Keratinocyte (primary cell): ENCODE measurements around the gene NTSR1. TPM values are rescaled to one million over a fixed set of nuclear protein-coding genes. Genes with fewer than 3 reads are reported as not detected.

Experiments
- DNase-seq: peaks from one replicate; pipeline ENCODE4 v3.0.0-alpha.2; 2011; ENCODE audit warnings: low read depth, missing footprints, low spot score
- FAIRE-seq: peaks from 2 replicates; lab custom pipeline; 2011; peaks lifted over from hg19 to GRCh38; lab: Jason Lieb, UNC
- H2AFZ ChIP-seq: 2 replicates; pipeline ENCODE4 v1.6.0; 2012; ENCODE audit warnings: low read length, control low read depth, inconsistent platforms; ENCODE audit not compliant: control insufficient read depth
- H3K27ac ChIP-seq: 2 replicates; pipeline ENCODE4 v1.5.1; 2011; ENCODE audit warnings: low read length; ENCODE audit not compliant: control insufficient read depth, insufficient read depth
- H3K27me3 ChIP-seq: 3 replicates; pipeline ENCODE4 v1.6.0; 2011; ENCODE audit warnings: low read length; ENCODE audit not compliant: control insufficient read depth, insufficient read depth; ENCODE audit errors: extremely low read depth
- H3K36me3 ChIP-seq, 2 experiments: 2 replicates in 1 of 2; 3 replicates in 1 of 2; pipeline ENCODE4 v1.5.1; 2011; ENCODE audit warnings: low read length in 2 of 2, mild to moderate bottlenecking in 1 of 2; ENCODE audit not compliant: control insufficient read depth in 2 of 2, insufficient read depth in 2 of 2; ENCODE audit errors: extremely low read depth in 1 of 2
- H3K4me1 ChIP-seq: 3 replicates; pipeline ENCODE4 v1.5.1; 2011; ENCODE audit warnings: low read length; ENCODE audit not compliant: control insufficient read depth, insufficient read depth; ENCODE audit errors: extremely low read depth
- H3K4me2 ChIP-seq: 3 replicates; pipeline ENCODE4 v1.6.0; 2011; ENCODE audit warnings: low read depth, low read length; ENCODE audit not compliant: control insufficient read depth, insufficient read depth; ENCODE audit errors: extremely low read depth
- H3K4me3 ChIP-seq, 3 experiments: fragments of 200-600 bp in 1 of 3; sonication (generic) in 1 of 3; 2 replicates in 2 of 3; 3 replicates in 1 of 3; pipeline ENCODE4 v1.5.1; 2011 to 2016; ENCODE audit warnings: low read length in 3 of 3, mild to moderate bottlenecking in 3 of 3, control low read depth in 2 of 3, inconsistent platforms in 1 of 3, low read depth in 1 of 3, mixed read lengths in 1 of 3, mixed run types in 1 of 3, moderate library complexity in 1 of 3; ENCODE audit not compliant: control insufficient read depth in 2 of 3, insufficient read depth in 2 of 3; ENCODE audit errors: extremely low read depth in 1 of 3
- H3K79me2 ChIP-seq: 2 replicates; pipeline ENCODE4 v1.6.0; 2012; ENCODE audit warnings: low read length; ENCODE audit not compliant: control insufficient read depth, insufficient read depth
- H3K9ac ChIP-seq: 3 replicates; pipeline ENCODE4 v1.6.0; 2011; ENCODE audit warnings: low read length; ENCODE audit not compliant: control insufficient read depth, insufficient read depth; ENCODE audit errors: extremely low read depth
- H3K9me1 ChIP-seq: 3 replicates; pipeline ENCODE4 v1.6.0; 2011; ENCODE audit warnings: low read length; ENCODE audit not compliant: control insufficient read depth, insufficient read depth; ENCODE audit errors: extremely low read depth
- H3K9me3 ChIP-seq: 2 replicates; pipeline ENCODE4 v1.5.1; 2012; ENCODE audit warnings: low read depth, low read length; ENCODE audit not compliant: control insufficient read depth
- H4K20me1 ChIP-seq: 3 replicates; pipeline ENCODE4 v1.6.0; 2011; ENCODE audit warnings: low read length; ENCODE audit not compliant: control insufficient read depth, insufficient read depth; ENCODE audit errors: extremely low read depth
- EZH2 ChIP-seq: IDR thresholded peaks from one replicate; pipeline ENCODE4 v1.6.1; 2012; ENCODE audit warnings: inconsistent platforms, mild to moderate bottlenecking, low read length, moderate library complexity
- dilution Hi-C: fragments of 300-500 bp; cut with MboI; formaldehyde crosslinking; loops from one replicate; pipeline ENCODE4 v1.7.0; 2020; ENCODE audit warnings: low sequenced_read_pairs; ENCODE audit not compliant: extremely low pct_ligation_motif_present
- polyA plus RNA-seq, 5 experiments: library from polyadenylated mRNA; depleted of rRNA in 3 of 5; stranded (reverse) in 3 of 5; stranded (forward) in 1 of 5; unstranded in 1 of 5; fragments of >200 nt; gene quantifications; 1 replicate in 1 of 5; 2 replicates in 3 of 5; 3 replicates in 1 of 5; pipeline versions ENCODE4 v1.2.1 to v1.2.3, GENCODE V29; 2011 to 2012; ENCODE audit warnings: missing spikeins in 2 of 5, low read depth in 1 of 5, low replicate concordance in 1 of 5
- TF ChIP-seq, protein P1 (sequence below), 3 experiments: IDR thresholded peaks in 1 of 3; conservative IDR thresholded peaks in 1 of 3; optimal IDR thresholded peaks in 1 of 3; 2 replicates in 2 of 3; 3 replicates in 1 of 3; pipeline versions ENCODE3 to v1.5.1; 2011; ENCODE audit warnings: low read length in 3 of 3, mild to moderate bottlenecking in 3 of 3, moderate library complexity in 2 of 3, control low read depth in 1 of 3, inconsistent platforms in 1 of 3; ENCODE audit not compliant: insufficient read depth in 2 of 3; ENCODE audit errors: extremely low read depth in 1 of 3

NTSR1 gene
- polyA plus RNA-seq, 1 donor (not counting 4 experiments of a cell fraction or from before 2014, with no cell fraction given): 0.55 TPM

DNA sequence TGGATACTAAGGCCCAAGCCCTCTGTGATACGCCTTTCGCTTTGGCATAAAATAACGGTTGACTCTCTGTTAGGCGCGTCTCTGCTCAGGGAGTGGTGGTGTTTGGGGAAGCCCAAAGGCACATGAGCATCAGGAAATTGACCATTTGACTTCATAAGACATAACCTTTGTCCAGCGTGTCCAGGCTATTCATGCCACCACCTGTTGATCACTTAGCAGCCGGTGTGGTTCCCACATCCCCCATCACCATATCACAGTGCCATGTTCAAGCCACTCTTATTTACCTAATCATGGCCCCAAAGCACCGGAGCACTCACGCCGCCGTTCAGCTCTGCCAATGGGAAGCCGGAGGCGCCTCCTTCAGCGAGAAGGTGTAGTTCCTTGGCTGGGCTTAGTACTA, 38.5 kb upstream of the NTSR1 start:
- no peak overlapping the region for H2AFZ ChIP-seq
- H3K36me3 ChIP-seq: no peaks in the 10 kb centered on the region
- no peak overlapping the region for H3K27ac ChIP-seq
- H3K4me2 ChIP-seq: no peak overlapping the region
- H3K4me3 ChIP-seq: no peak overlapping the region
- no peaks in the 10 kb centered on the region for H3K79me2 ChIP-seq
- TF ChIP-seq EZH2: no peak
- TF ChIP-seq, protein P1, sequence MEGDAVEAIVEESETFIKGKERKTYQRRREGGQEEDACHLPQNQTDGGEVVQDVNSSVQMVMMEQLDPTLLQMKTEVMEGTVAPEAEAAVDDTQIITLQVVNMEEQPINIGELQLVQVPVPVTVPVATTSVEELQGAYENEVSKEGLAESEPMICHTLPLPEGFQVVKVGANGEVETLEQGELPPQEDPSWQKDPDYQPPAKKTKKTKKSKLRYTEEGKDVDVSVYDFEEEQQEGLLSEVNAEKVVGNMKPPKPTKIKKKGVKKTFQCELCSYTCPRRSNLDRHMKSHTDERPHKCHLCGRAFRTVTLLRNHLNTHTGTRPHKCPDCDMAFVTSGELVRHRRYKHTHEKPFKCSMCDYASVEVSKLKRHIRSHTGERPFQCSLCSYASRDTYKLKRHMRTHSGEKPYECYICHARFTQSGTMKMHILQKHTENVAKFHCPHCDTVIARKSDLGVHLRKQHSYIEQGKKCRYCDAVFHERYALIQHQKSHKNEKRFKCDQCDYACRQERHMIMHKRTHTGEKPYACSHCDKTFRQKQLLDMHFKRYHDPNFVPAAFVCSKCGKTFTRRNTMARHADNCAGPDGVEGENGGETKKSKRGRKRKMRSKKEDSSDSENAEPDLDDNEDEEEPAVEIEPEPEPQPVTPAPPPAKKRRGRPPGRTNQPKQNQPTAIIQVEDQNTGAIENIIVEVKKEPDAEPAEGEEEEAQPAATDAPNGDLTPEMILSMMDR (optimal IDR thresholded peaks at IDR 0.05 in 1 of 3, IDR thresholded peaks at IDR 0.05 in 1 of 3, conservative IDR thresholded peaks at IDR 0.05 in 1 of 3; ENCODE audit: extremely low read depth in 1 of 3, insufficient read depth in 2 of 3, low read length in 3 of 3): no peak
- DNase-seq (no peak), FAIRE-seq (no peak)
- H3K4me1 ChIP-seq: no peaks in the 10 kb centered on the region
- peaks cover 8% of the 10 kb centered on the region for H3K27me3 ChIP-seq
- H3K9me1 ChIP-seq: no peaks in the 10 kb centered on the region
- no peaks in the 10 kb centered on the region for H3K9me3 ChIP-seq
- H4K20me1 ChIP-seq: no peaks in the 10 kb centered on the region
- no peak overlapping the region for H3K9ac ChIP-seq
- dilution Hi-C loops: no loop called here

DNA sequence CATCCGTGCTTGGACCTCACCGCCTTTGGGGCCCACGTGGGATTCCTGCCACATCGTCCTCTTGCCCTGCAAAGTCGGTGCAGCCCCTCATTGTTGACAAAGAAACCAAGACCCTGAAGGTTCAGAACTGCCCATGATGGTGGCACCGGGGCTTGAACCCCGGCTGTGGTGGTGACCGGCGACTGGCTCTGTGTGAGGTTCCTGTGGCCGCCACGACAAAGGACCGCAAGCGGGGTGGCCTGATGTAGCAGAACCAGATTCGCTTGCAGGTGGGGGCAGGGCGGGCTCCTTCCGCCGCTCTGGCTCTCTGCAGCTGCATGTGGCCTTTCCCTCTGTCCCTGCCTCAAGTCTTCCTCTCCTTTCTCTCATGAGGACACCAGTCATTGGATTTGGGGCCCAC, 37.6 kb upstream of the NTSR1 start:
- dilution Hi-C loops: no loop called here

More for the DNA sequence above, 37.6 kb upstream of the NTSR1 start:
- no peaks in the 10 kb centered on the region for H3K4me1 ChIP-seq
- FAIRE-seq: no peak
- H3K9me3 ChIP-seq: no peaks in the 10 kb centered on the region
- H3K27ac ChIP-seq: no peak overlapping the region
- H3K79me2 ChIP-seq: no peaks in the 10 kb centered on the region
- H3K4me2 ChIP-seq: no peak overlapping the region
- H3K9ac ChIP-seq: no peak overlapping the region
- no peaks in the 10 kb centered on the region for H3K36me3 ChIP-seq
- TF ChIP-seq, protein P1 (optimal IDR thresholded peaks at IDR 0.05 in 1 of 3, IDR thresholded peaks at IDR 0.05 in 1 of 3, conservative IDR thresholded peaks at IDR 0.05 in 1 of 3; ENCODE audit: extremely low read depth in 1 of 3, insufficient read depth in 2 of 3, low read length in 3 of 3): no peak
- no peak for TF ChIP-seq EZH2
- no peak overlapping the region for H3K4me3 ChIP-seq
- peaks cover 10% of the 10 kb centered on the region for H3K27me3 ChIP-seq
- H3K9me1 ChIP-seq: no peaks in the 10 kb centered on the region
- H2AFZ ChIP-seq: no peak overlapping the region
- no peaks in the 10 kb centered on the region for H4K20me1 ChIP-seq
- DNase-seq: no peak
